ENCODE results near the gene SEMA3D.

DNA sequence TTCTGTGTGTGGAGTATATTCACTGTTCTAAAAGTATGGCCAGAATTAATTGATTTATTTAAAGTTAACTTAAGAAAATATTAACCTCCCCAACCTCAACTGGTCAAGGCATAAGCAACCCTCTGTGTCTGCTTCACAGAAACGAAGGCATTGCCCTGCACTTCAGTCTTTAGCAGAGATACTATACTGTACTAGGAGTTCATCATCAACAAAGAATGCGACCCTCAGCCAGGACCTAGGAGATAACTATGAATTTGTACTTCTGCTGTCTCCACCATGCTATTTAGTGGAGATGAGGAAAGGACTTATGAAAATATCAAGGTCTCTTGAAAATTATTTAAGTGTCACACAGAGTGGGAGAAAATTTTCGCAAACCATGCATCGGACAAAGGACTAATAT lies 35.7 kb upstream of the SEMA3D start:
- TF ChIP-seq, protein P1, sequence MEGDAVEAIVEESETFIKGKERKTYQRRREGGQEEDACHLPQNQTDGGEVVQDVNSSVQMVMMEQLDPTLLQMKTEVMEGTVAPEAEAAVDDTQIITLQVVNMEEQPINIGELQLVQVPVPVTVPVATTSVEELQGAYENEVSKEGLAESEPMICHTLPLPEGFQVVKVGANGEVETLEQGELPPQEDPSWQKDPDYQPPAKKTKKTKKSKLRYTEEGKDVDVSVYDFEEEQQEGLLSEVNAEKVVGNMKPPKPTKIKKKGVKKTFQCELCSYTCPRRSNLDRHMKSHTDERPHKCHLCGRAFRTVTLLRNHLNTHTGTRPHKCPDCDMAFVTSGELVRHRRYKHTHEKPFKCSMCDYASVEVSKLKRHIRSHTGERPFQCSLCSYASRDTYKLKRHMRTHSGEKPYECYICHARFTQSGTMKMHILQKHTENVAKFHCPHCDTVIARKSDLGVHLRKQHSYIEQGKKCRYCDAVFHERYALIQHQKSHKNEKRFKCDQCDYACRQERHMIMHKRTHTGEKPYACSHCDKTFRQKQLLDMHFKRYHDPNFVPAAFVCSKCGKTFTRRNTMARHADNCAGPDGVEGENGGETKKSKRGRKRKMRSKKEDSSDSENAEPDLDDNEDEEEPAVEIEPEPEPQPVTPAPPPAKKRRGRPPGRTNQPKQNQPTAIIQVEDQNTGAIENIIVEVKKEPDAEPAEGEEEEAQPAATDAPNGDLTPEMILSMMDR (IDR thresholded peaks at IDR 0.05), result no peak
- TF ChIP-seq EP300 (IDR thresholded peaks at IDR 0.05) (no peak), POLR2A (IDR thresholded peaks at IDR 0.05) (no peak)

Measured in tibial nerve (tissue), 4 donors.